ENCODE results near the gene ATG9B. TPM values are rescaled to one million over a fixed set of nuclear protein-coding genes. Genes with fewer than 3 reads are reported as not detected.

Gene ATG9B
- polyA plus RNA-seq, 2 of the 4 experiments (the other 2 are of a cell fraction) = 0.06 to 0.23 TPM

DNA sequence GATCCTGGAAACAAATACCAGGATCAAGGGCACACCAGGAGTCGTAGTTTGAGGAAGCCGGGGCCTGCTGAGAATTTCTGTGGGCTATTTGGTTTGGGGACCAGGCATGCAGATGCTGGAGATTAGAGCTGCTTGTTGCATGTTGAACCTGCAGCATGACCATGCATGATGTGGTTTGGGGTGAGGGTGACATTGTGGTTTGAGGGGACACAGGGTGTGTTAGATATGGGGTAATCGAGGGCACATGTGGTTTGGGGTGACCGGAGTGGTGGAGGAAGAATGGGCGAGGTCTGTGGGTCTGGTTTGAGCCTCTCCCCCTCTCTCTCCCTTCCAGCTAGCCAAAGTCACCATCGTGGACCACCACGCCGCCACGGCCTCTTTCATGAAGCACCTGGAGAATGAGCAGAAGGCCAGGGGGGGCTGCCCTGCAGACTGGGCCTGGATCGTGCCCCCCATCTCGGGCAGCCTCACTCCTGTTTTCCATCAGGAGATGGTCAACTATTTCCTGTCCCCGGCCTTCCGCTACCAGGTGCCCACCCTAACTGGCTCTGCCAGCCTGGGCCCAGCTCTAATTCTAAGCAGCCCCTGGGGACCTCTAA is 23.3 kb downstream of the ATG9B start:
- POLR2A ChIA-PET = no interaction called here
- ATAC-seq (no peak), FAIRE-seq (no peak), DNase-seq (ENCODE audit: low read depth in 1 of 2, low spot score in 1 of 2) (no peak)
- no peak overlapping the region for H3K4me3 ChIP-seq
- H3K9me3 ChIP-seq = no peaks in the 10 kb centered on the region
- CTCF ChIA-PET = interaction anchor here (0.6 to 11.2 kb wide), 7 partner anchors 14 to 110 kb away, joined by 3 to 110 read pairs (median 3); partner anchors contain the start of gene ATG9B
- TF ChIP-seq, protein P1, sequence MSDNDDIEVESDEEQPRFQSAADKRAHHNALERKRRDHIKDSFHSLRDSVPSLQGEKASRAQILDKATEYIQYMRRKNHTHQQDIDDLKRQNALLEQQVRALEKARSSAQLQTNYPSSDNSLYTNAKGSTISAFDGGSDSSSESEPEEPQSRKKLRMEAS (IDR thresholded peaks at IDR 0.05) = no peak
- TF ChIP-seq ZC3H11A (IDR thresholded peaks at IDR 0.05) (no peak), HOXB5 (CRISPR knock-in tag; IDR thresholded peaks at IDR 0.05) (no peak), FOXS1 (CRISPR knock-in tag; IDR thresholded peaks at IDR 0.05) (no peak), POLR2AphosphoS2 (conservative IDR thresholded peaks at IDR 0.05; ENCODE audit: low read length) (no peak), SREBF2 (IDR thresholded peaks at IDR 0.05) (no peak), MAZ (IDR thresholded peaks at IDR 0.05; ENCODE audit: borderline replicate concordance, low read depth, low read length) (no peak), CBX8 (IDR thresholded peaks at IDR 0.05) (no peak), EP300 (IDR thresholded peaks at IDR 0.05) (no peak), CHD4 (IDR thresholded peaks at IDR 0.05; ENCODE audit: borderline replicate concordance) (no peak), SMC3 (IDR thresholded peaks at IDR 0.05) (no peak), EHF (CRISPR knock-in tag; IDR thresholded peaks at IDR 0.05) (no peak), JUN (IDR thresholded peaks at IDR 0.05) (no peak), EHMT2 (IDR thresholded peaks at IDR 0.05; ENCODE audit: low read depth) (no peak)
- TF ChIP-seq, protein P2, sequence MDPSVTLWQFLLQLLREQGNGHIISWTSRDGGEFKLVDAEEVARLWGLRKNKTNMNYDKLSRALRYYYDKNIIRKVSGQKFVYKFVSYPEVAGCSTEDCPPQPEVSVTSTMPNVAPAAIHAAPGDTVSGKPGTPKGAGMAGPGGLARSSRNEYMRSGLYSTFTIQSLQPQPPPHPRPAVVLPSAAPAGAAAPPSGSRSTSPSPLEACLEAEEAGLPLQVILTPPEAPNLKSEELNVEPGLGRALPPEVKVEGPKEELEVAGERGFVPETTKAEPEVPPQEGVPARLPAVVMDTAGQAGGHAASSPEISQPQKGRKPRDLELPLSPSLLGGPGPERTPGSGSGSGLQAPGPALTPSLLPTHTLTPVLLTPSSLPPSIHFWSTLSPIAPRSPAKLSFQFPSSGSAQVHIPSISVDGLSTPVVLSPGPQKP (IDR thresholded peaks at IDR 0.05; ENCODE audit: low read depth, low read length) = no peak
- no peak overlapping the region for H3K27ac ChIP-seq
- 82% methylated on average over 13 of the region's 13 CpGs for WGBS (ENCODE audit: missing lambda C conversion rate)
- H3K4me2 ChIP-seq = no peak overlapping the region
- H3K4me1 ChIP-seq = 0 out of 3 replicates have a peak, but pooled peaks cover 5% of the 10 kb centered on the region

DNA sequence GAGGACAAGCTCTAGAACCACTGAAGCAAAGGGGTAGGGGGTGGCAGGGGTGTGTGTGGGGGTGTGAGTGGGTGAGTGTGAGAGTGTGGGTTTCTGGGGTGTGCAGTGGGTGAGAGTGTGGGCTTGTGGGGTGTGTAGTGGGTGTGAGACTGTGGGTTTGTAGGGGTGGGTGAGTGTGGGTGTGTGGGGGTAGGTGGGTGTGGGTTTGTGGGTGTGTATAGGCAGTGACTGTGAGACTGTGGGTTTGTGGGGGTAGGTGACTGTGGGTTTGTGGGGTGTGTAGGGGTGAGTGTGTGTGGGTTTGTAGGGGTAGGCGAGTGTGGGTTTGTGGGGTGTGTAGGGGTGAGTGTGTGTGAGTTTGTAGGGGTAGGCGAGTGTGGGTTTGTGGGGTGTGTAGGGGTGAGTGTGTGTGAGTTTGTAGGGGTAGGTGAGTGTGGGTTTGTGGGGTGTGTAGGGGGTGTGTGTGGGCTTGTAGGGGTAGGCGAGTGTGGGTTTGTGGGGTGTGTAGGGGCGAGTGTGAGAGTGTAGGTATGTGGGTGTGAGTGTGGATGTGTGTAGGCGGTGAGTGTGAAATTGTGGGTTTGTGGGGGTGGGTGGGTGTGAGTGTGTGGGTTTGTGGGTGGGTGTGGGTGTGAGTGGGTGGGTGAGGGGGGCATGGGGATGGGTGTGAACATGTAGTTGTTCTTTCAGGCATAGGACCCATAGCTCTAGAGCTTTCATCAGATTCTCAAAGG is 24.6 kb downstream of the ATG9B start:
- ATAC-seq (no peak), DNase-seq (ENCODE audit: low read depth in 1 of 2, low spot score in 1 of 2) (no peak), FAIRE-seq (no peak)
- Histone ChIP-seq H3K27ac (no peak overlapping the region), H3K4me2 (no peak overlapping the region), H3K4me1 (0 out of 3 replicates have a peak, but pooled peaks cover 5% of the 10 kb centered on the region), H3K4me3 (no peak overlapping the region), H3K9me3 (no peaks in the 10 kb centered on the region)
- no peak for TF ChIP-seq TP53 (CRISPR knock-in tag; IDR thresholded peaks at IDR 0.05)
- TF ChIP-seq, protein P2 (IDR thresholded peaks at IDR 0.05; ENCODE audit: low read depth, low read length) = no peak
- TF ChIP-seq RFX5 (IDR thresholded peaks at IDR 0.05) = no peak
- no peak for TF ChIP-seq CBX8 (IDR thresholded peaks at IDR 0.05)
- TF ChIP-seq NFE2L2 (conservative IDR thresholded peaks at IDR 0.05; ENCODE audit: low read length) = no peak
- TF ChIP-seq, protein P3, sequence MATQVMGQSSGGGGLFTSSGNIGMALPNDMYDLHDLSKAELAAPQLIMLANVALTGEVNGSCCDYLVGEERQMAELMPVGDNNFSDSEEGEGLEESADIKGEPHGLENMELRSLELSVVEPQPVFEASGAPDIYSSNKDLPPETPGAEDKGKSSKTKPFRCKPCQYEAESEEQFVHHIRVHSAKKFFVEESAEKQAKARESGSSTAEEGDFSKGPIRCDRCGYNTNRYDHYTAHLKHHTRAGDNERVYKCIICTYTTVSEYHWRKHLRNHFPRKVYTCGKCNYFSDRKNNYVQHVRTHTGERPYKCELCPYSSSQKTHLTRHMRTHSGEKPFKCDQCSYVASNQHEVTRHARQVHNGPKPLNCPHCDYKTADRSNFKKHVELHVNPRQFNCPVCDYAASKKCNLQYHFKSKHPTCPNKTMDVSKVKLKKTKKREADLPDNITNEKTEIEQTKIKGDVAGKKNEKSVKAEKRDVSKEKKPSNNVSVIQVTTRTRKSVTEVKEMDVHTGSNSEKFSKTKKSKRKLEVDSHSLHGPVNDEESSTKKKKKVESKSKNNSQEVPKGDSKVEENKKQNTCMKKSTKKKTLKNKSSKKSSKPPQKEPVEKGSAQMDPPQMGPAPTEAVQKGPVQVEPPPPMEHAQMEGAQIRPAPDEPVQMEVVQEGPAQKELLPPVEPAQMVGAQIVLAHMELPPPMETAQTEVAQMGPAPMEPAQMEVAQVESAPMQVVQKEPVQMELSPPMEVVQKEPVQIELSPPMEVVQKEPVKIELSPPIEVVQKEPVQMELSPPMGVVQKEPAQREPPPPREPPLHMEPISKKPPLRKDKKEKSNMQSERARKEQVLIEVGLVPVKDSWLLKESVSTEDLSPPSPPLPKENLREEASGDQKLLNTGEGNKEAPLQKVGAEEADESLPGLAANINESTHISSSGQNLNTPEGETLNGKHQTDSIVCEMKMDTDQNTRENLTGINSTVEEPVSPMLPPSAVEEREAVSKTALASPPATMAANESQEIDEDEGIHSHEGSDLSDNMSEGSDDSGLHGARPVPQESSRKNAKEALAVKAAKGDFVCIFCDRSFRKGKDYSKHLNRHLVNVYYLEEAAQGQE (IDR thresholded peaks at IDR 0.05) = no peak
- TF ChIP-seq, protein P4, sequence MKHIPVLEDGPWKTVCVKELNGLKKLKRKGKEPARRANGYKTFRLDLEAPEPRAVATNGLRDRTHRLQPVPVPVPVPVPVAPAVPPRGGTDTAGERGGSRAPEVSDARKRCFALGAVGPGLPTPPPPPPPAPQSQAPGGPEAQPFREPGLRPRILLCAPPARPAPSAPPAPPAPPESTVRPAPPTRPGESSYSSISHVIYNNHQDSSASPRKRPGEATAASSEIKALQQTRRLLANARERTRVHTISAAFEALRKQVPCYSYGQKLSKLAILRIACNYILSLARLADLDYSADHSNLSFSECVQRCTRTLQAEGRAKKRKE (CRISPR knock-in tag; IDR thresholded peaks at IDR 0.05; ENCODE audit: low read depth) = no peak
- TF ChIP-seq, protein P5, sequence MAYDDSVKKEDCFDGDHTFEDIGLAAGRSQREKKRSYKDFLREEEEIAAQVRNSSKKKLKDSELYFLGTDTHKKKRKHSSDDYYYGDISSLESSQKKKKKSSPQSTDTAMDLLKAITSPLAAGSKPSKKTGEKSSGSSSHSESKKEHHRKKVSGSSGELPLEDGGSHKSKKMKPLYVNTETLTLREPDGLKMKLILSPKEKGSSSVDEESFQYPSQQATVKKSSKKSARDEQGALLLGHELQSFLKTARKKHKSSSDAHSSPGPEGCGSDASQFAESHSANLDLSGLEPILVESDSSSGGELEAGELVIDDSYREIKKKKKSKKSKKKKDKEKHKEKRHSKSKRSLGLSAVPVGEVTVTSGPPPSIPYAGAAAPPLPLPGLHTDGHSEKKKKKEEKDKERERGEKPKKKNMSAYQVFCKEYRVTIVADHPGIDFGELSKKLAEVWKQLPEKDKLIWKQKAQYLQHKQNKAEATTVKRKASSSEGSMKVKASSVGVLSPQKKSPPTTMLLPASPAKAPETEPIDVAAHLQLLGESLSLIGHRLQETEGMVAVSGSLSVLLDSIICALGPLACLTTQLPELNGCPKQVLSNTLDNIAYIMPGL (CRISPR knock-in tag; IDR thresholded peaks at IDR 0.05; ENCODE audit: borderline replicate concordance) = no peak
- no peak for TF ChIP-seq HOXA7 (CRISPR knock-in tag; IDR thresholded peaks at IDR 0.05)
- no peak for TF ChIP-seq RAD21 (conservative IDR thresholded peaks at IDR 0.05 in 1 of 2, IDR thresholded peaks at IDR 0.05 in 1 of 2)
- TF ChIP-seq RCOR1 (IDR thresholded peaks at IDR 0.05; ENCODE audit: low read depth, low read length) = no peak
- WGBS (ENCODE audit: missing lambda C conversion rate) = 85% methylated on average over 4 of the region's 5 CpGs
- ChIA-PET CTCF (interaction anchor here (1.0 to 11.2 kb wide), 7 partner anchors 8 to 111 kb away, joined by 3 to 110 read pairs (median 3); partner anchors contain the start of gene ATG9B), POLR2A (no interaction called here)

Data from A549 (cell line).